ENCODE data around the gene CHRNB1. TPM values are rescaled to one million over a fixed set of nuclear protein-coding genes. Genes with fewer than 3 reads are reported as not detected.

CHRNB1 gene
- total and polyA plus RNA-seq, 10 of the 15 experiments (the other 5 are each of a cell fraction or from before 2014, with no cell fraction given) = 5.8 to 14.8 (median 11.3) TPM

DNA sequence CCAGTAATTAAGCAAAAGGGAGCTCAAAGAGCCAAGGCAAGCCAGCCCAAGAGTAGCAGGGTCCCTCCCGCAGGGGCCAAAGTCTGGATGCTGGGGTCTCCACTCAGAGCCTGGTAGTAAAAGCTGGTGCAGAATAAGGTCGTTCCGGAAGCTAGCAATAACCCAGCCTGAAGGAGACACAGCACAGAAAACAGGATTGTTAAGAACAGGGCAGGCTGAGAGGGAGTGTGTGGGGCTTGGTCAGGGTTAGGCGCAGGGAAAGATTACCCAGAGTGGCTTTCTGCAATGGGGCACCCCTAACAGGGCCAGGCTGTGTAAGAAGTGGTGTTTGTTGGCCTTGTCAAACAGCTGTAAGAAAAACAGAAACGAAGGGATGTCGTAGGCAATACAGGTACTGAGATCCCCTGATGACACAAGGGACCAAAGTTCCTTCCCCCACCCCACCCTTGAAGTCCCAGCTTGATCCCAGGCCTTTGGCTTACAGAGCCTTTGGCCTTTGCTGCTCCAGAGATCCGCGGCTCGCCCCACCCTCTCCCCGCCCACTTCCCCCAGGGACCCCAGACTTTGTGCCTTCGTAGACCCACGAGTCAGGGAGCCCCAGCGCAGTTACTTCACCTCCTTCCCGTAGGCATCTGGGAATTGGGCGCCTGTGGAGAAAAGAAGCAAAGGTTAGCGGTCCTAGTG, 41.7 kb upstream of the CHRNB1 start:
- ATAC-seq = peak; percentile 4; the same call in 2 of the 3 replicates
- SMC1A ChIA-PET (ENCODE audit: uncharacterized antibody, unreplicated experiment) = interaction anchor here (1.2 to 2.2 kb wide), 5 partner anchors 31 to 83 kb away, joined by 3 to 8 read pairs (median 4); partner anchors contain the start of gene TMEM102
- peak overlapping the region; percentile 86 for H2AFZ ChIP-seq (ENCODE audit: control insufficient read depth, low read depth, low read length)

More for the DNA sequence above, 41.7 kb upstream of the CHRNB1 start:
- no peaks in the 10 kb centered on the region for H3K36me3 ChIP-seq (ENCODE audit: control insufficient read depth in 2 of 2, insufficient read depth in 2 of 2, low read length in 1 of 2)
- ChIA-PET RAD21 (ENCODE audit: unreplicated experiment) (interaction anchor here (0.8 to 2.2 kb wide), 8 partner anchors 9 to 284 kb away, joined by 3 to 13 read pairs (median 5); partner anchors contain the start of genes ACADVL, PLSCR3, SAT2 and TMEM102), CTCF (interaction anchor here (0.8 to 2.1 kb wide), 4 partner anchors 32 to 157 kb away, joined by 3 to 8 read pairs (median 4); partner anchors contain the start of genes ACAP1 and TMEM102), POLR2A (interaction anchor here (0.5 to 2.7 kb wide), 15 partner anchors 8 to 284 kb away, joined by 3 to 23 read pairs (median 6); partner anchors contain the start of genes ACAP1, CD68, FGF11 and NEURL4)
- peak overlapping the region; percentile 70 for H3K4me2 ChIP-seq (ENCODE audit: control insufficient read depth, insufficient read depth)
- H4K20me1 ChIP-seq (ENCODE audit: control insufficient read depth, insufficient read depth) = no peaks in the 10 kb centered on the region
- BruUV-seq (replicated peaks) = TSS peak; percentile 91
- WGBS (ENCODE audit: insufficient coverage, insufficient replicate concordance, low lambda C conversion rate, missing lambda C conversion rate) = 15% methylated on average over 10 of the region's 16 CpGs
- peaks cover 3% of the 10 kb centered on the region; the same call in 1 of the 2 replicates for H3K4me1 ChIP-seq (ENCODE audit: control insufficient read depth, insufficient read depth, low read length)
- intact Hi-C loops (cut with micrococcal nuclease; ENCODE audit: unreplicated experiment) = loop anchor here (5.0 kb wide), 1 partner anchor 34 kb away; the partner anchor contains the start of genes FGF11 and TMEM102
- no peak for TF ChIP-seq CHD1 (IDR thresholded peaks at IDR 0.05; ENCODE audit: low read depth, low read length)
- no peak for TF ChIP-seq FOS (IDR thresholded peaks at IDR 0.05; ENCODE audit: borderline replicate concordance, extremely low read depth, insufficient read length)
- TF ChIP-seq STAT1 (conservative IDR thresholded peaks at IDR 0.05) = no peak
- TF ChIP-seq, protein P1, sequence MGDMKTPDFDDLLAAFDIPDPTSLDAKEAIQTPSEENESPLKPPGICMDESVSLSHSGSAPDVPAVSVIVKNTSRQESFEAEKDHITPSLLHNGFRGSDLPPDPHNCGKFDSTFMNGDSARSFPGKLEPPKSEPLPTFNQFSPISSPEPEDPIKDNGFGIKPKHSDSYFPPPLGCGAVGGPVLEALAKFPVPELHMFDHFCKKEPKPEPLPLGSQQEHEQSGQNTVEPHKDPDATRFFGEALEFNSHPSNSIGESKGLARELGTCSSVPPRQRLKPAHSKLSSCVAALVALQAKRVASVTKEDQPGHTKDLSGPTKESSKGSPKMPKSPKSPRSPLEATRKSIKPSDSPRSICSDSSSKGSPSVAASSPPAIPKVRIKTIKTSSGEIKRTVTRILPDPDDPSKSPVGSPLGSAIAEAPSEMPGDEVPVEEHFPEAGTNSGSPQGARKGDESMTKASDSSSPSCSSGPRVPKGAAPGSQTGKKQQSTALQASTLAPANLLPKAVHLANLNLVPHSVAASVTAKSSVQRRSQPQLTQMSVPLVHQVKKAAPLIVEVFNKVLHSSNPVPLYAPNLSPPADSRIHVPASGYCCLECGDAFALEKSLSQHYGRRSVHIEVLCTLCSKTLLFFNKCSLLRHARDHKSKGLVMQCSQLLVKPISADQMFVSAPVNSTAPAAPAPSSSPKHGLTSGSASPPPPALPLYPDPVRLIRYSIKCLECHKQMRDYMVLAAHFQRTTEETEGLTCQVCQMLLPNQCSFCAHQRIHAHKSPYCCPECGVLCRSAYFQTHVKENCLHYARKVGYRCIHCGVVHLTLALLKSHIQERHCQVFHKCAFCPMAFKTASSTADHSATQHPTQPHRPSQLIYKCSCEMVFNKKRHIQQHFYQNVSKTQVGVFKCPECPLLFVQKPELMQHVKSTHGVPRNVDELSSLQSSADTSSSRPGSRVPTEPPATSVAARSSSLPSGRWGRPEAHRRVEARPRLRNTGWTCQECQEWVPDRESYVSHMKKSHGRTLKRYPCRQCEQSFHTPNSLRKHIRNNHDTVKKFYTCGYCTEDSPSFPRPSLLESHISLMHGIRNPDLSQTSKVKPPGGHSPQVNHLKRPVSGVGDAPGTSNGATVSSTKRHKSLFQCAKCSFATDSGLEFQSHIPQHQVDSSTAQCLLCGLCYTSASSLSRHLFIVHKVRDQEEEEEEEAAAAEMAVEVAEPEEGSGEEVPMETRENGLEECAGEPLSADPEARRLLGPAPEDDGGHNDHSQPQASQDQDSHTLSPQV (IDR thresholded peaks at IDR 0.05) = no peak
- TF ChIP-seq SRF (IDR thresholded peaks at IDR 0.05; ENCODE audit: low read depth in 2 of 2, low read length in 2 of 2) = no peak
- no peak for TF ChIP-seq NFXL1 (IDR thresholded peaks at IDR 0.05; ENCODE audit: borderline replicate concordance)
- H3K9me3 ChIP-seq (replicated peaks; ENCODE audit: control insufficient read depth, insufficient read depth, low read length) = no peaks in the 10 kb centered on the region
- in situ Hi-C loops (cut with MboI) = no loop called here
- H3K27me3 ChIP-seq (replicated peaks in 1 of 2; ENCODE audit: control insufficient read depth in 2 of 2, insufficient read depth in 2 of 2, low read length in 1 of 2) = peaks cover 0 to 6% of the 10 kb centered on the region in 2 experiments; a peak in 2 of 4 replicates
- peak overlapping the region; percentile 50 for H3K27ac ChIP-seq (ENCODE audit: control insufficient read depth, insufficient read depth)
- peak overlapping the region; percentile 85 for H3K4me3 ChIP-seq
- DNase-seq (ENCODE audit: low read depth, low spot score) (no peak), FAIRE-seq (no peak)
- H3K9ac ChIP-seq (ENCODE audit: control insufficient read depth, insufficient read depth, low read length) = peak overlapping the region; percentile 87
- H3K79me2 ChIP-seq (ENCODE audit: control insufficient read depth, insufficient read depth, low read length) = peaks cover 2% of the 10 kb centered on the region

Data from GM12878 (cell line).